GM18502 (cell line): ENCODE measurements around the gene EHF.

ENCODE experiments used
- ATAC-seq: cut with Tn5 transposase; IDR thresholded peaks from one replicate; pipeline ENCODE4 v1.9.1; 2021; ENCODE audit warnings: mild to moderate bottlenecking; ENCODE audit not compliant: unreplicated experiment, poor library complexity

EHF gene

GRCh38 chr11:34642001-34642554, 21.2 kb downstream of the EHF start:
- ATAC-seq = no peak

- ATAC-seq = no peak
Observed at GRCh38 chr11:34642873-34643272, 22.0 kb downstream of the EHF start.

- no peak for ATAC-seq
Observed at GRCh38 chr11:34643311-34643710, 22.4 kb downstream of the EHF start.

GRCh38 chr11:34643846-34644245, 23.0 kb downstream of the EHF start:
- ATAC-seq = no peak

- ATAC-seq = no peak
Observed at GRCh38 chr11:34644669-34645406, 23.9 kb downstream of the EHF start.

GRCh38 chr11:34646431-34646830, 25.5 kb downstream of the EHF start:
- ATAC-seq = no peak

GRCh38 chr11:34647131-34647530, 26.2 kb downstream of the EHF start:
- no peak for ATAC-seq

GRCh38 chr11:34647532-34647931, 26.6 kb downstream of the EHF start:
- no peak for ATAC-seq

- no peak for ATAC-seq
Observed at GRCh38 chr11:34648036-34648435, 27.1 kb downstream of the EHF start.

GRCh38 chr11:34649597-34649996, 28.7 kb downstream of the EHF start:
- no peak for ATAC-seq

GRCh38 chr11:34650528-34650927, 29.6 kb downstream of the EHF start:
- ATAC-seq = peak; percentile 92

- no peak for ATAC-seq
Observed at GRCh38 chr11:34651551-34651950, 30.7 kb downstream of the EHF start.

GRCh38 chr11:34652191-34652973, 31.5 kb downstream of the EHF start:
- no peak for ATAC-seq

- no peak for ATAC-seq
Observed at GRCh38 chr11:34653031-34653430, 32.1 kb downstream of the EHF start.

- no peak for ATAC-seq
Observed at GRCh38 chr11:34653851-34654482, 33.1 kb downstream of the EHF start.

GRCh38 chr11:34654483-34655334, 33.8 kb downstream of the EHF start:
- no peak for ATAC-seq

- ATAC-seq = no peak
Observed at GRCh38 chr11:34655335-34656008, 34.6 kb downstream of the EHF start.

GRCh38 chr11:34656062-34656720, 35.3 kb downstream of the EHF start:
- ATAC-seq = no peak
